GM12864 (cell line): ENCODE data around the gene SNTB2.

ENCODE experiments used
- DNase-seq: peaks from one replicate; pipeline ENCODE4 v3.0.0-alpha.2; 2011; ENCODE audit warnings: low read depth
- H3K4me3 ChIP-seq: 2 replicates; pipeline ENCODE4 v1.5.1; 2011; ENCODE audit warnings: mild to moderate bottlenecking, low read depth, low read length, control low read depth
- TF ChIP-seq, protein P1 (sequence below): IDR thresholded peaks from 2 replicates; pipeline ENCODE4 v1.5.1; 2011; ENCODE audit warnings: low read depth, mild to moderate bottlenecking, moderate library complexity, low read length, control low read depth, inconsistent platforms; ENCODE audit errors: missing control alignments

Gene SNTB2

DNA sequence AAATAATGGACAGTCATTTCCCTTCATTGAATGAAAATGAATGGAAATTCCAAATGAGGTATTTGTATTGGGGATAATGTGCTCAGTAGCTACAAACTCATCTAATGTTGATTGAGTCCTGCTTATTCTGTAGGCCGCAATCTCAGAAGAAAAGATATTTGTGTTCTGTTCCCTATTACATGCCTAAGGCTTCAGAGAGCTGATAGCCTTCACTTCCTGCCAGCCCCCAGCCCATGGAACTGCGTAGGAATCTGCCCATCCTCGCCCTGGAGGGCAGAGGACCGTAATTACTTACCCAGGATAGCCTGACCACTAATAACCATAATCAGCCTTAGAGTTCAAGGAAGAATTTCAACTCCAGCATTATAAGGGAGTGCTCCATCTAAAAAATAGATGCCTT is 17.9 kb upstream of the SNTB2 start:
- no peak overlapping the region for H3K4me3 ChIP-seq
- TF ChIP-seq, protein P1, sequence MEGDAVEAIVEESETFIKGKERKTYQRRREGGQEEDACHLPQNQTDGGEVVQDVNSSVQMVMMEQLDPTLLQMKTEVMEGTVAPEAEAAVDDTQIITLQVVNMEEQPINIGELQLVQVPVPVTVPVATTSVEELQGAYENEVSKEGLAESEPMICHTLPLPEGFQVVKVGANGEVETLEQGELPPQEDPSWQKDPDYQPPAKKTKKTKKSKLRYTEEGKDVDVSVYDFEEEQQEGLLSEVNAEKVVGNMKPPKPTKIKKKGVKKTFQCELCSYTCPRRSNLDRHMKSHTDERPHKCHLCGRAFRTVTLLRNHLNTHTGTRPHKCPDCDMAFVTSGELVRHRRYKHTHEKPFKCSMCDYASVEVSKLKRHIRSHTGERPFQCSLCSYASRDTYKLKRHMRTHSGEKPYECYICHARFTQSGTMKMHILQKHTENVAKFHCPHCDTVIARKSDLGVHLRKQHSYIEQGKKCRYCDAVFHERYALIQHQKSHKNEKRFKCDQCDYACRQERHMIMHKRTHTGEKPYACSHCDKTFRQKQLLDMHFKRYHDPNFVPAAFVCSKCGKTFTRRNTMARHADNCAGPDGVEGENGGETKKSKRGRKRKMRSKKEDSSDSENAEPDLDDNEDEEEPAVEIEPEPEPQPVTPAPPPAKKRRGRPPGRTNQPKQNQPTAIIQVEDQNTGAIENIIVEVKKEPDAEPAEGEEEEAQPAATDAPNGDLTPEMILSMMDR: no peak
- no peak for DNase-seq

DNA sequence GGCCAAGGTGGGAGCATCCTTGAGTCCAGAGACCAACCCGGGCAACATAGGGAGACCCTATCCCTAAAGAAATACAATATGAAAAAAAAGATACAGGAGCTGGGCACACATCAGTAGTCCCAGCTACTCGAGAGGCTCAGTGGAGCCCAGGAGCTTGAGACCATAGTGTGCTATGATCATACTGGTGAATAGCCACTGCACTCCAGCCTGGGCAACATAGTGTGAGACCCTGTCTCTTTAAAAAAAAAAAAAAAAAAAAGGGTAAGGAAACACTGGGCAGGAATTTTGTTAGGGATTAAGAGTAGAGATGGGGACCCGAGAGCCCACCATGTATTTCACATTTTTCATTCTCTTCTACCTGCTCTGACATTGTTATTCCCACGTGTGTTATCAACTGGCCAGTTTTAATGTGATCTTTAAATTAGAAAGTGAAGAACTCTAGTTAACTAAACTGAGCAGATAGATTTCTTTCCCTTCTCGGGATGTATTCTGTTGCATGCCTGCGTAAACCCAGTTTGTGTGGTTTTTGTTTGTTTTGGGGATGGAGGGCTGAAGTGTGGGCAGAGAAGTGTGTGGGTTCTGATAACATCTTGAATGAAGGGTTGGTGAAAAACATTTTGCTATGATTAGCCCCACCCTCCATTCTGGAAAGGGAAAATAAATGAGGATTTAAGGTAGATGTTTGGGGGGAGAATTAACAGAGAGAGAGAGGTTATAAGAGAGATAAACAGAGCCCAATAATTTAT is 17.2 kb upstream of the SNTB2 start:
- no peak for DNase-seq
- no peak overlapping the region for H3K4me3 ChIP-seq
- TF ChIP-seq, protein P1: no peak

DNA sequence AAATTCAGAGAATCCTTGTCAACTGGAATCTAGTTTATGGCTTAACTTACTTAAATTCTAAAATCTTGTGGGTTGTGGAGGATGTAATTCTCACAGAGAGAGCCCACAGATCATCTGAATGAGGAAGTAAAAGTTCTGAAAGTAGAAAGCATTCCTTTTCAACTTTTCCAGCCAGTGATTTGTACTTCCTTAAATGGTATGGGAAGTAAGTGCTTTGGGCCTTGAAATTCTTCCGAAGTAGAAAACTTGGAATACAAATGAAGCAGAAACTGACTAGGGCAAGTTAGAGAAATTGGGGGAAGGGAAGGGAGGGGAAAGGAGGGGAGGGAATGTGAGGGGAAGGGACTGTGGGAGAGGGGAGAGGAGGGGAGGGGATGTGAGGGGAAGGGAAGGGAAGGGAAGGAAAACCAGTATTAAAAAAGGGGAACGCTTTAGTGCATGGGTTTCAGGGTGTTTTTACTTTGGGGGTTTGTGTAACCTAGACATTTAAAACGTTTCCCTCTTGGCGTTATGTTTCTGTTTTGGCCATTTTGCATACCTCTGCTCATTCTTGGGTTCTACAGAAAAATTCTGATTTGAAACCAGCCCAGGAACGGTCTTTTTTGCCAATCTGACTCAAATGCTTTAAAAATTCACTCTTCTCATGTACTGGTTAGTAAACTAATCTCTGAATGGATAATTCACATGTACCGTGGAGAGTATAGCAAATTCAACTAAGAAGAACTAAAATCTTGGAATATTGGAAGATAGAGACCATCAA is 15.5 kb upstream of the SNTB2 start:
- no peak overlapping the region for H3K4me3 ChIP-seq
- DNase-seq: no peak
- TF ChIP-seq, protein P1: no peak

DNA sequence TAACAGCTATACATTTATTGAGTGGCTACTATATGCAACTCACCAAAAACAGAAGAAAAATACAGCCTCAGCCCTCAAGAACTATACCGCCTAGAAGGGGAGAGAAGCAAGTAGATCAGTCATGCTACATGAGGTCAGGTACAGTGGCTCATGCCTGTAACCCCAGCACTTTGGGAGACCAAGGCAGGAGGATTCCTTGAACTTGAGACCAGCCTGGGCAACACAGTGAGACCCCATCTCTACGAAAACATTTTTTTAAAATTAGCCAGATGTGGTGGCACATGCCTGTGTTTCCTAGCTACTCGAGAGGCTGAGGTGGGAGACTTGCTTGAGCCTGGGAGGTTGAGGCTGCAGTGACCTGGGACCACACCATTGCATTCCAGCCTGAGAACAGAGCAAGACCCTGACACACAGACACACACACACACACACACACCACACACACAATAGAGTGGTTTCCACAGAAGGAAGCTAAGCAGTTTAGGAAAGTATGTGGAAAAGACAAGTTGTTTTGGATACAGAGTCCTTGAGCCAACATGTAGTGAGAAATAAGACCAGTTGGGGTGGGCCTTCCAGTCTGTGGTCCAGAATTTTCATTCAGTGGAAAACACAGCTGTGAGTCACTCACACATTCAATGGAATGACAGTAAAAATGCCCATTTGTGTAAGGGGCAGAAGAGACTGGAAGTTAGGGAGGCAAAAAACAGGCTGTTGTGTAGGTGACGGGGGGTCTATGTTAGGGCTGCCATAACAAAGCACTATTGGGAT is 10.7 kb upstream of the SNTB2 start:
- DNase-seq: no peak
- H3K4me3 ChIP-seq: no peak overlapping the region
- TF ChIP-seq, protein P1: no peak

DNA sequence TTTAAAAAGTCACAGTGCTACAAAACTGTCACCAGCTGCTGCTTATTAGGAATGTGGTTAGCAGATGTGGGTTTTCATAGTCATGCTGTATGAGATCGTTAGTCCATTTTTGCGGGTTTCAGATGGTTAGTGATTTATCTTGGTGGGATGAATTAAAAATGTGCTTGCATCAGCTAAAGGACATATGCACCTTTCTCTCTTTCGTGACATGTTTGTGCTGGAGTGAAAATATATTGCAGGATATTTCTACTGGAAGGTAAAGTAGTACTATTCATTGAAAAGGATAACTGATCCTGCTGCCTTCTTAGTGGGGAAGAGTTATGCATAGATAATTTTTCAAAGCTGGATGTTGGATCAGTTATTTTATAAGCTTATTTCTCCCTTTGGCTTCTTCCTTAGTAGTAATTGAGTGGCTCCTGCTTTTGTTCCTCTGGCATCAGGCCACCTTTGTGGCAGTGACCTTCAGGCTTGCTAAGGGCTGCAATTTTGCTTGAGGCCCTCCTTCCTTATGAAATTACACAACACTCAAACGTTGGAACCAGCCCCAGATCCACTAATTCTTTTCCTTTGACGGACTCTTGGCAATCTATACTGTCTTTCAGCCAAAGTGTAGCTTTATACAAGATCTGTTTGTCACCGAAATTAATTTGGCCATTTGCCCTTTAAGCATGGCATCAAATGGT is 7.5 kb upstream of the SNTB2 start:
- no peak overlapping the region for H3K4me3 ChIP-seq
- no peak for DNase-seq
- TF ChIP-seq, protein P1: no peak

DNA sequence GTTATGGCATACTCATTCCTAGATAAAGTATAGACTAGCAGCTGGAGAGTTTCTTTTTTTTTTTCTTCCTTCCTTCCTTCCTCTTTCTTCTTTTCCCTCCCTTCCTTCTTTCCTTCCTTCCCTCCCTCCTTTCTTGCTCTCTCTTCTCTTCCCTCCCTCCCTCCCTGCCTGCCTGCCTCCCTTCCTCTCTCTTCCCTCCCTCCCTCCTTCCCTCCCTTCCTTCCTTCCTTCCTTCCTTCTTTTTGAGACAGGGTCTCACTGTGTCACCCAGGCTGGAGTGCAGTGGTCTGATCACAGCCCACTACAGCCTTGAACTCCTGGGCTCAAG is 7.0 kb upstream of the SNTB2 start:
- H3K4me3 ChIP-seq: no peak overlapping the region
- DNase-seq: no peak
- TF ChIP-seq, protein P1: no peak
